Fibroblast of pulmonary artery (primary cell): ENCODE measurements around the gene RPL27A.

Experiments
- DNase-seq: peaks from one replicate; pipeline ENCODE4 v3.0.0-alpha.2; 2010; ENCODE audit warnings: low read depth
- H3K4me3 ChIP-seq: replicated peaks from 2 replicates; pipeline ENCODE4 v1.5.1; 2011; ENCODE audit warnings: low read depth, mild to moderate bottlenecking, control low read depth, low read length, moderate library complexity
- CTCF ChIP-seq: IDR thresholded peaks from 2 replicates; pipeline ENCODE4 v1.5.1; 2011; ENCODE audit warnings: mild to moderate bottlenecking, control low read depth, low read length, inconsistent platforms; ENCODE audit errors: missing control alignments

Gene RPL27A

GRCh38 chr11:8713760-8714454 lies 31.3 kb downstream of the RPL27A start:
- TF ChIP-seq CTCF, result no peak
- no peak for DNase-seq
- H3K4me3 ChIP-seq, result no peak overlapping the region

GRCh38 chr11:8714622-8715225 lies 32.1 kb downstream of the RPL27A start:
- no peak for TF ChIP-seq CTCF
- DNase-seq, result no peak

GRCh38 chr11:8715501-8715900 lies 32.9 kb downstream of the RPL27A start:
- TF ChIP-seq CTCF, result no peak
- no peak overlapping the region for H3K4me3 ChIP-seq
- DNase-seq, result no peak

More at GRCh38 chr11:8714622-8715225, 32.1 kb downstream of the RPL27A start:
- H3K4me3 ChIP-seq, result no peak overlapping the region

GRCh38 chr11:8717544-8717875 lies 34.9 kb downstream of the RPL27A start:
- DNase-seq, result no peak
- no peak for TF ChIP-seq CTCF
- H3K4me3 ChIP-seq, result peak overlapping the region; percentile 13

- DNase-seq, result peak; percentile 91
- TF ChIP-seq CTCF, result no peak
- peak overlapping the region; percentile 13 for H3K4me3 ChIP-seq
Measured at GRCh38 chr11:8717876-8718753, 35.5 kb downstream of the RPL27A start.

- DNase-seq, result peak; percentile 86
- TF ChIP-seq CTCF, result no peak
- H3K4me3 ChIP-seq, result no peak overlapping the region
Measured at GRCh38 chr11:8719211-8719649, 36.6 kb downstream of the RPL27A start.
